Mucosa of descending colon (tissue), 3 donors: Measurements from ENCODE around the gene BCL2L2. TPM values are rescaled to one million over a fixed set of nuclear protein-coding genes. Genes with fewer than 3 reads are reported as not detected.

Source experiments
- ATAC-seq: fragments of 200-7000 bp; cut with Tn5 transposase; one replicate; pipeline ENCODE4 v1.9.1; 2020; ENCODE audit warnings: mild to moderate bottlenecking, moderate library complexity
- DNase-seq, 3 donors: peaks; one replicate each; pipeline ENCODE4 v3.0.0-alpha.2; 2020
- H3K36me3 ChIP-seq: fragments of 200-600 bp; one replicate; pipeline ENCODE4 v1.8.0; 2021; ENCODE audit warnings: low read depth, mild to moderate bottlenecking
- H3K4me1 ChIP-seq: fragments of 200-600 bp; one replicate; pipeline ENCODE4 v1.8.0; 2021; ENCODE audit warnings: low read depth, mild to moderate bottlenecking
- H3K4me3 ChIP-seq: fragments of 200-600 bp; one replicate; pipeline ENCODE4 v1.8.0; 2021; ENCODE audit warnings: mild to moderate bottlenecking
- H3K9me3 ChIP-seq: fragments of 200-600 bp; one replicate; pipeline ENCODE4 v1.8.0; 2021; ENCODE audit warnings: mild to moderate bottlenecking
- CTCF ChIP-seq: fragments of 200-600 bp; IDR thresholded peaks from one replicate; pipeline ENCODE4 v1.8.0; 2022; ENCODE audit warnings: antibody characterized with exemption, mild to moderate bottlenecking
- intact Hi-C, 2 donors: fragments of 100-400 bp; cut with DNase I in 1 of 2; cut with micrococcal nuclease in 1 of 2; formaldehyde crosslinking; loops; one replicate each; pipeline versions ENCODE4 v1.11.0 to v1.11.1; 2022; cut with DNase I, micrococcal nuclease
- total RNA-seq, 3 donors: library from RNA; stranded (reverse); fragmentation: NEBNext Ultra II Directional in 2 of 3; extraction: Animal tissue kit (Norgen Biotek cat#: 25700) in 2 of 3; gene quantifications; one replicate each; pipeline versions ENCODE4 v1.2.1 to v1.2.4, GENCODE V29; 2021 to 2023
- donor health status: DM: no; HTN: no; CAD: no; lungs with moderate emphysema.
- donor health status: DM: no; HTN: no; CAD: no.
- donor health status: DM: no; HTN: yes; CAD: no.

Gene BCL2L2
- total RNA-seq, 3 donors from 2014 or later: 40.6 to 116 (median 41.4) TPM

- no peaks in the 10 kb centered on the region for H3K9me3 ChIP-seq
- intact Hi-C loops: no loop called here
- no peaks in the 10 kb centered on the region for H3K36me3 ChIP-seq
- peaks cover 24% of the 10 kb centered on the region for H3K4me1 ChIP-seq
- no peak for TF ChIP-seq CTCF
- DNase-seq (no peak), ATAC-seq (no peak)
- no peak overlapping the region for H3K4me3 ChIP-seq
These were observed 3.9 kb downstream of the BCL2L2 start for GRCh38 chr14:23310546-23310945.

GRCh38 chr14:23316300-23316699 lies 9.7 kb downstream of the BCL2L2 start:
- Histone ChIP-seq H3K4me1 (no peaks in the 10 kb centered on the region), H3K36me3 (no peaks in the 10 kb centered on the region), H3K9me3 (no peaks in the 10 kb centered on the region), H3K4me3 (no peak overlapping the region)
- intact Hi-C loops: no loop called here
- ATAC-seq: no peak
- no peak for DNase-seq
- TF ChIP-seq CTCF: no peak

- Histone ChIP-seq H3K4me1 (peaks cover 10% of the 10 kb centered on the region), H3K9me3 (no peaks in the 10 kb centered on the region), H3K4me3 (no peak overlapping the region), H3K36me3 (no peaks in the 10 kb centered on the region)
- DNase-seq (no peak), ATAC-seq (no peak)
- TF ChIP-seq CTCF: no peak
- intact Hi-C loops: loop anchor here in 1 of 2 donors (10.0 kb wide), 1 partner anchor 145 kb away; the partner anchor contains the start of gene NGDN
These were observed 13.3 kb downstream of the BCL2L2 start for GRCh38 chr14:23319746-23320583.

- Histone ChIP-seq H3K4me3 (peak within 1 kb of the TSS; percentile 91), H3K4me1 (peaks cover 10% of the 10 kb centered on the region), H3K9me3 (no peaks in the 10 kb centered on the region), H3K36me3 (no peaks in the 10 kb centered on the region)
- DNase-seq: peak; percentile 98 to 99 (median 99)
- intact Hi-C loops: loop anchor here in 1 of 2 donors (10.0 kb wide), 1 partner anchor 144 kb away; the partner anchor contains the start of gene NGDN
- TF ChIP-seq CTCF: no peak
- peak; percentile 93 for ATAC-seq
These were observed 14.2 kb downstream of the BCL2L2 start, which contains the start of gene PABPN1 for GRCh38 chr14:23320584-23321571. TSS of gene PABPN1 (plus strand) at chr14:23321457. CDS start at chr14:23321470, 13 bp downstream.
